ENCODE measurements around the gene UVSSA.

UVSSA gene

GRCh38 chr4:1398681-1399507 lies 51.9 kb downstream of the UVSSA start:
- DNase-seq, result peak; percentile 11

GRCh38 chr4:1399508-1400190 lies 52.6 kb downstream of the UVSSA start:
- peak; percentile 11 for DNase-seq

GRCh38 chr4:1400191-1400805 lies 53.3 kb downstream of the UVSSA start:
- peak; percentile 11 for DNase-seq

- no peak for DNase-seq
These were observed 53.9 kb downstream of the UVSSA start for GRCh38 chr4:1400831-1401408.

- DNase-seq, result peak; percentile 11
These were observed 54.5 kb downstream of the UVSSA start for GRCh38 chr4:1401409-1402020.

- peak; percentile 4 for DNase-seq
These were observed 55.1 kb downstream of the UVSSA start for GRCh38 chr4:1402021-1402515.

GRCh38 chr4:1402516-1403091 lies 55.6 kb downstream of the UVSSA start:
- DNase-seq, result peak; percentile 13

- peak; percentile 18 for DNase-seq
These were observed 56.2 kb downstream of the UVSSA start for GRCh38 chr4:1403177-1403583.

- peak; percentile 16 for DNase-seq
These were observed 56.9 kb downstream of the UVSSA start for GRCh38 chr4:1403591-1404572.

GRCh38 chr4:1404573-1405253 lies 57.7 kb downstream of the UVSSA start:
- DNase-seq, result peak; percentile 4

- no peak for DNase-seq
These were observed 58.2 kb downstream of the UVSSA start for GRCh38 chr4:1405254-1405635.

GRCh38 chr4:1405636-1406393 lies 58.8 kb downstream of the UVSSA start:
- peak; percentile 12 for DNase-seq

GRCh38 chr4:1406394-1406980 lies 59.5 kb downstream of the UVSSA start, which contains the start of gene NKX1-1:
NKX1-1 (minus strand) TSS chr4:1406442; CDS start chr4:1406442, 0 bp downstream.
- peak; percentile 6 for DNase-seq

GRCh38 chr4:1406981-1407656 lies 60.1 kb downstream of the UVSSA start:
- peak; percentile 8 for DNase-seq

- peak; percentile 6 for DNase-seq
These were observed 60.8 kb downstream of the UVSSA start for GRCh38 chr4:1407657-1408333.

GRCh38 chr4:1408418-1408817 lies 61.4 kb downstream of the UVSSA start:
- peak; percentile 14 for DNase-seq

GRCh38 chr4:1409079-1409478 lies 62.1 kb downstream of the UVSSA start:
- no peak for DNase-seq

Measured in activated T-cell treated with anti-CD3 and anti-CD28 coated beads, Interleukin-2, amount 50 U/mL, for 1 hour (primary cell).